HepG2 (cell line): ENCODE data around the gene PPM1H. TPM values are rescaled to one million over a fixed set of nuclear protein-coding genes. Genes with fewer than 3 reads are reported as not detected.

Experiments
- ATAC-seq: fragments of 200-7000 bp; cut with Tn5 transposase; 3 replicates; pipeline ENCODE4 v1.9.1; 2020; ENCODE audit warnings: mild to moderate bottlenecking, moderate library complexity
- BruUV-seq: library from RNA; stranded (reverse); fragments of 400-500 nt; replicated peaks from 2 replicates; lab custom pipeline; 2021; lab: Mats Ljungman, UMichigan
- CTCF ChIA-PET: fragments of 300-600 bp; formaldehyde crosslinking; extraction: SDS; loops from one replicate; lab custom pipeline; 2021; ENCODE audit warnings: low total read pairs, inconsistent platforms, low intra/inter-chr PET ratio; lab: Yijun Ruan, JAX
- POLR2A ChIA-PET: fragments of 350-600 bp; sonication (Branson Sonifier 250); formaldehyde crosslinking; loops from one replicate; lab custom pipeline; 2020; ENCODE audit warnings: antibody characterized with exemption, inconsistent platforms; lab: Yijun Ruan, JAX
- DNase-seq: peaks from one replicate; pipeline ENCODE4 v3.0.0-alpha.2; 2015; ENCODE audit warnings: low spot score
- FAIRE-seq: peaks from 3 replicates; lab custom pipeline; 2011; peaks lifted over from hg19 to GRCh38; lab: Jason Lieb, UNC
- H2AFZ ChIP-seq: one replicate; pipeline ENCODE4 v1.6.1; 2011; ENCODE audit warnings: low read length, inconsistent platforms
- H3K27ac ChIP-seq: fragments of 300-600 bp; 3 replicates; pipeline ENCODE4 v1.8.0; 2011; ENCODE audit warnings: mixed run types, mild to moderate bottlenecking, mixed read lengths, low read length, inconsistent platforms; ENCODE audit not compliant: insufficient read depth; ENCODE audit errors: extremely low read length
- H3K27me3 ChIP-seq, 2 experiments: fragments of 200-600 bp in 1 of 2; 2 replicates in 1 of 2; 3 replicates in 1 of 2; pipeline versions ENCODE4 v1.6.0 to v1.8.0; 2011; ENCODE audit warnings: low read length in 2 of 2, mild to moderate bottlenecking in 2 of 2, moderate library complexity in 2 of 2, inconsistent platforms in 1 of 2; ENCODE audit not compliant: insufficient read depth in 2 of 2, control insufficient read depth in 1 of 2
- H3K36me3 ChIP-seq, 2 experiments: fragments of 200-600 bp in 1 of 2; replicated peaks in 1 of 2; 2 replicates in 1 of 2; 3 replicates in 1 of 2; pipeline versions ENCODE4 v1.5.1 to v1.8.0; 2011; ENCODE audit warnings: low read length in 2 of 2, inconsistent platforms in 1 of 2; ENCODE audit not compliant: insufficient read depth in 2 of 2, control insufficient read depth in 1 of 2
- H3K4me1 ChIP-seq: 2 replicates; pipeline ENCODE4 v1.5.1; 2012; ENCODE audit warnings: low read length, inconsistent platforms; ENCODE audit not compliant: insufficient read depth
- H3K4me2 ChIP-seq: 2 replicates; pipeline ENCODE4 v1.6.0; 2011; ENCODE audit warnings: low read depth, low read length, inconsistent platforms
- H3K4me3 ChIP-seq, 3 experiments: fragments of 200-600 bp in 1 of 3; sonication (generic), shearing (Covaris generic) in 1 of 3; replicated peaks in 1 of 3; 2 replicates each; pipeline ENCODE4 v1.5.1; 2011 to 2016; ENCODE audit warnings: low read length in 3 of 3, inconsistent platforms in 2 of 3, low read depth in 2 of 3, mild to moderate bottlenecking in 2 of 3, control low read depth in 1 of 3, mixed read lengths in 1 of 3; ENCODE audit not compliant: insufficient read depth in 1 of 3
- H3K79me2 ChIP-seq: one replicate; pipeline ENCODE4 v1.6.1; 2011; ENCODE audit warnings: low read length, inconsistent platforms; ENCODE audit not compliant: insufficient read depth
- H3K9ac ChIP-seq: 2 replicates; pipeline ENCODE4 v1.6.0; 2011; ENCODE audit warnings: mild to moderate bottlenecking, low read depth, low read length, inconsistent platforms; ENCODE audit not compliant: insufficient read depth
- H3K9me3 ChIP-seq: 2 replicates; pipeline ENCODE4 v1.5.1; 2012; ENCODE audit warnings: mild to moderate bottlenecking, low read length
- H4K20me1 ChIP-seq: 2 replicates; pipeline ENCODE4 v1.6.0; 2011; ENCODE audit warnings: inconsistent platforms, mild to moderate bottlenecking, low read length, moderate library complexity; ENCODE audit not compliant: insufficient read depth
- KDM5B ChIP-seq: sonication (generic); formaldehyde crosslinking; IDR thresholded peaks from 2 replicates; pipeline ENCODE4 v1.4.0; 2020; ENCODE audit warnings: missing genetic modification reagents, mild to moderate bottlenecking, borderline replicate concordance
- MTF1 ChIP-seq: sonication (generic); formaldehyde crosslinking; IDR thresholded peaks from 2 replicates; pipeline ENCODE4 v1.5.0; 2020; ENCODE audit warnings: missing genetic modification reagents
- NBN ChIP-seq: fragments of 450-650 bp; conservative IDR thresholded peaks from 2 replicates; pipeline ENCODE4 v1.6.1; 2017
- NFE2 ChIP-seq: sonication (generic); formaldehyde crosslinking; IDR thresholded peaks from 2 replicates; pipeline ENCODE4 v1.4.0; 2020; ENCODE audit warnings: missing genetic modification reagents
- POLR2AphosphoS2 ChIP-seq: IDR thresholded peaks from 2 replicates; pipeline ENCODE4 v1.6.1; 2011; ENCODE audit warnings: low read depth, low read length, improper control_type of control experiment
- TBX3 ChIP-seq: fragments of 450-650 bp; IDR thresholded peaks from 2 replicates; pipeline ENCODE4 v1.6.1; 2017; ENCODE audit warnings: antibody characterized with exemption, mild to moderate bottlenecking, inconsistent platforms, borderline replicate concordance
- TGIF2 ChIP-seq: IDR thresholded peaks from 2 replicates; pipeline ENCODE4 v1.6.1; 2016; ENCODE audit warnings: control low read depth, missing compliant biosample characterization
- YY1 ChIP-seq: IDR thresholded peaks from 2 replicates; pipeline ENCODE4 v1.6.1; 2011; ENCODE audit warnings: low read length, low read depth, moderate library complexity, mild to moderate bottlenecking; ENCODE audit not compliant: insufficient read depth, insufficient replicate concordance
- ZBTB21 ChIP-seq: sonication (generic); formaldehyde crosslinking; IDR thresholded peaks from 2 replicates; pipeline ENCODE4 v1.4.0; 2020; ENCODE audit warnings: missing genetic modification reagents
- ZNF350 ChIP-seq: sonication (generic); formaldehyde crosslinking; IDR thresholded peaks from 2 replicates; pipeline ENCODE4 v1.4.0; 2020; ENCODE audit warnings: mild to moderate bottlenecking, low read depth, missing genetic modification reagents, borderline replicate concordance
- ZNF446 ChIP-seq: sonication (generic); formaldehyde crosslinking; IDR thresholded peaks from 2 replicates; pipeline ENCODE4 v1.5.0; 2020; ENCODE audit warnings: mild to moderate bottlenecking, missing genetic modification reagents
- ZNF496 ChIP-seq: sonication (generic); formaldehyde crosslinking; IDR thresholded peaks from 2 replicates; pipeline ENCODE4 v1.8.1; 2023; ENCODE audit warnings: mild to moderate bottlenecking, moderate library complexity, missing genetic modification reagents; ENCODE audit not compliant: insufficient replicate concordance
- ZNF530 ChIP-seq: sonication (generic); formaldehyde crosslinking; IDR thresholded peaks from 2 replicates; pipeline ENCODE4 v1.5.0; 2020; ENCODE audit warnings: low read depth, mild to moderate bottlenecking, missing genetic modification reagents
- ZNF605 ChIP-seq: sonication (generic); formaldehyde crosslinking; IDR thresholded peaks from 2 replicates; pipeline ENCODE4 v1.8.0; 2022; ENCODE audit warnings: mild to moderate bottlenecking, missing genetic modification reagents
- whole genome bisulfite sequencing: methylation state at CpG from one replicate; pipeline ENCODE4 v1.1.6; 2017; ENCODE audit warnings: low lambda C conversion rate; 5-methylcytosine and 5-hydroxymethylcytosine counted together
- in situ Hi-C: cut with HindIII; loops from 2 replicates; pipeline ENCODE4 v1.10.0; 2017; ENCODE audit warnings: low pct_unique_long_range_greater_than_20kb; ENCODE audit not compliant: extremely low pct_ligation_motif_present
- intact Hi-C: fragments of 100-400 bp; cut with micrococcal nuclease; formaldehyde crosslinking; loops from one replicate; pipeline ENCODE4 v1.10.0; 2022; ENCODE audit not compliant: unreplicated experiment
- polyA plus RNA-seq, 8 experiments: library from polyadenylated mRNA; depleted of rRNA in 3 of 8; stranded (reverse) in 7 of 8; unstranded in 1 of 8; fragments of >200 nt; fragmentation: Illumina TruSeq in 4 of 8; extraction: Trizol in 4 of 8; gene quantifications; 2 replicates each; pipeline versions ENCODE4 v1.2.1 to v1.2.3, GENCODE V29; 2011 to 2016; ENCODE audit warnings: low read depth in 4 of 8, missing spikeins in 1 of 8, mixed read lengths in 1 of 8; ENCODE audit not compliant: insufficient read depth in 1 of 8
- total RNA-seq, 5 experiments: library from RNA; depleted of rRNA; stranded (reverse); fragments of >200 nt; fragmentation: Illumina TruSeq; extraction: Trizol; gene quantifications; 2 replicates each; pipeline ENCODE4 v1.2.3, GENCODE V29; 2016; ENCODE audit warnings: low read depth in 1 of 5
- TF ChIP-seq, protein P1 (sequence below): sonication (generic); formaldehyde crosslinking; IDR thresholded peaks from 2 replicates; pipeline ENCODE4 v1.5.1; 2020; ENCODE audit warnings: mild to moderate bottlenecking, missing genetic modification reagents, borderline replicate concordance
- TF ChIP-seq, protein P2 (sequence below): sonication (generic); formaldehyde crosslinking; IDR thresholded peaks from 2 replicates; pipeline ENCODE4 v1.5.1; 2020; ENCODE audit warnings: missing genetic modification reagents, mild to moderate bottlenecking, borderline replicate concordance
- TF ChIP-seq, protein P3 (sequence below), 2 experiments: sonication (generic) in 1 of 2; formaldehyde crosslinking in 1 of 2; IDR thresholded peaks; 2 replicates each; pipeline versions ENCODE4 v1.5.1 to v1.6.1; 2011 to 2020; ENCODE audit warnings: borderline replicate concordance in 1 of 2, low read depth in 1 of 2, low read length in 1 of 2, mild to moderate bottlenecking in 1 of 2, missing genetic modification reagents in 1 of 2, moderate library complexity in 1 of 2

Gene PPM1H
- total and polyA plus RNA-seq, 2 of the 13 experiments (the other 11 are each of a cell fraction or from before 2014, with no cell fraction given): 29.1 to 38.1 TPM

GRCh38 chr12:62732861-62733427 lies 202.0 kb downstream of the PPM1H start:
- in situ Hi-C loops: no loop called here
- intact Hi-C loops: no loop called here
- no TSS peak for BruUV-seq
- Histone ChIP-seq H3K27ac (no peak overlapping the region), H3K4me1 (no peaks in the 10 kb centered on the region), H3K4me2 (no peak overlapping the region), H3K27me3 (no peaks in the 10 kb centered on the region), H3K9ac (no peak overlapping the region), H2AFZ (no peak overlapping the region), H3K9me3 (no peaks in the 10 kb centered on the region), H3K4me3 (no peak overlapping the region), H3K36me3 (peaks cover 22 to 57% of the 10 kb centered on the region in 2 experiments), H4K20me1 (no peaks in the 10 kb centered on the region), H3K79me2 (no peaks in the 10 kb centered on the region)
- FAIRE-seq: no peak
- WGBS: 98% methylated on average over 8 of the region's 8 CpGs
- ChIA-PET CTCF (no interaction called here), POLR2A (no interaction called here)
- TF ChIP-seq ZNF350 (CRISPR knock-in tag): no peak
- TF ChIP-seq NFE2: no peak
- no peak for TF ChIP-seq TBX3
- TF ChIP-seq ZNF530: no peak
- no peak for TF ChIP-seq ZNF496 (CRISPR knock-in tag)
- no peak for TF ChIP-seq KDM5B (CRISPR knock-in tag)
- no peak for TF ChIP-seq NBN
- no peak for TF ChIP-seq TGIF2 (CRISPR knock-in tag)
- TF ChIP-seq, protein P1, sequence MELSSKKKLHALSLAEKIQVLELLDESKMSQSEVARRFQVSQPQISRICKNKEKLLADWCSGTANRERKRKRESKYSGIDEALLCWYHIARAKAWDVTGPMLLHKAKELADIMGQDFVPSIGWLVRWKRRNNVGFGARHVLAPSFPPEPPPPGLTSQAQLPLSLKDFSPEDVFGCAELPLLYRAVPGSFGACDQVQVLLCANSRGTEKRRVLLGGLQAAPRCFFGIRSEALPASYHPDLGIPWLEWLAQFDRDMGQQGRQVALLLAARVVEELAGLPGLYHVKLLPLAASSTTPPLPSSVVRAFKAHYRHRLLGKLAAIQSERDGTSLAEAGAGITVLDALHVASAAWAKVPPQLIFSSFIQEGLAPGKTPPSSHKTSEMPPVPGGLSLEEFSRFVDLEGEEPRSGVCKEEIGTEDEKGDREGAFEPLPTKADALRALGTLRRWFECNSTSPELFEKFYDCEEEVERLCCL (CRISPR knock-in tag): no peak
- TF ChIP-seq, protein P2, sequence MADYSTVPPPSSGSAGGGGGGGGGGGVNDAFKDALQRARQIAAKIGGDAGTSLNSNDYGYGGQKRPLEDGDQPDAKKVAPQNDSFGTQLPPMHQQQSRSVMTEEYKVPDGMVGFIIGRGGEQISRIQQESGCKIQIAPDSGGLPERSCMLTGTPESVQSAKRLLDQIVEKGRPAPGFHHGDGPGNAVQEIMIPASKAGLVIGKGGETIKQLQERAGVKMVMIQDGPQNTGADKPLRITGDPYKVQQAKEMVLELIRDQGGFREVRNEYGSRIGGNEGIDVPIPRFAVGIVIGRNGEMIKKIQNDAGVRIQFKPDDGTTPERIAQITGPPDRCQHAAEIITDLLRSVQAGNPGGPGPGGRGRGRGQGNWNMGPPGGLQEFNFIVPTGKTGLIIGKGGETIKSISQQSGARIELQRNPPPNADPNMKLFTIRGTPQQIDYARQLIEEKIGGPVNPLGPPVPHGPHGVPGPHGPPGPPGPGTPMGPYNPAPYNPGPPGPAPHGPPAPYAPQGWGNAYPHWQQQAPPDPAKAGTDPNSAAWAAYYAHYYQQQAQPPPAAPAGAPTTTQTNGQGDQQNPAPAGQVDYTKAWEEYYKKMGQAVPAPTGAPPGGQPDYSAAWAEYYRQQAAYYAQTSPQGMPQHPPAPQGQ (CRISPR knock-in tag): no peak
- TF ChIP-seq ZNF446 (CRISPR knock-in tag): no peak
- no peak for TF ChIP-seq YY1
- TF ChIP-seq POLR2AphosphoS2: no peak
- no peak for TF ChIP-seq ZBTB21
- TF ChIP-seq ZNF605 (CRISPR knock-in tag): no peak
- no peak for TF ChIP-seq MTF1 (CRISPR knock-in tag)
- TF ChIP-seq, protein P3, sequence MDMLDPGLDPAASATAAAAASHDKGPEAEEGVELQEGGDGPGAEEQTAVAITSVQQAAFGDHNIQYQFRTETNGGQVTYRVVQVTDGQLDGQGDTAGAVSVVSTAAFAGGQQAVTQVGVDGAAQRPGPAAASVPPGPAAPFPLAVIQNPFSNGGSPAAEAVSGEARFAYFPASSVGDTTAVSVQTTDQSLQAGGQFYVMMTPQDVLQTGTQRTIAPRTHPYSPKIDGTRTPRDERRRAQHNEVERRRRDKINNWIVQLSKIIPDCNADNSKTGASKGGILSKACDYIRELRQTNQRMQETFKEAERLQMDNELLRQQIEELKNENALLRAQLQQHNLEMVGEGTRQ (IDR thresholded peaks at IDR 0.05; ENCODE audit: low read depth, low read length): no peak
- TF ChIP-seq, protein P3 (CRISPR knock-in tag; IDR thresholded peaks at IDR 0.05; ENCODE audit: borderline replicate concordance): no peak
- no peak for DNase-seq
- no peak for ATAC-seq
